GM23248 (cell line): ENCODE results near the gene RASAL2.

Experiments used
- EZH2 ChIP-seq: fragments of 200-600 bp; sonication (generic); IDR thresholded peaks from 2 replicates; pipeline ENCODE4 v1.6.1; 2018; ENCODE audit warnings: antibody characterized with exemption, mild to moderate bottlenecking; ENCODE audit not compliant: insufficient read depth, poor library complexity, severe bottlenecking
- EZH2phosphoT487 ChIP-seq: fragments of 200-600 bp; sonication (generic); IDR thresholded peaks from 2 replicates; pipeline ENCODE4 v1.6.1; 2018; ENCODE audit warnings: antibody characterized with exemption, moderate library complexity, mild to moderate bottlenecking, low read depth; ENCODE audit not compliant: insufficient read depth

DNA sequence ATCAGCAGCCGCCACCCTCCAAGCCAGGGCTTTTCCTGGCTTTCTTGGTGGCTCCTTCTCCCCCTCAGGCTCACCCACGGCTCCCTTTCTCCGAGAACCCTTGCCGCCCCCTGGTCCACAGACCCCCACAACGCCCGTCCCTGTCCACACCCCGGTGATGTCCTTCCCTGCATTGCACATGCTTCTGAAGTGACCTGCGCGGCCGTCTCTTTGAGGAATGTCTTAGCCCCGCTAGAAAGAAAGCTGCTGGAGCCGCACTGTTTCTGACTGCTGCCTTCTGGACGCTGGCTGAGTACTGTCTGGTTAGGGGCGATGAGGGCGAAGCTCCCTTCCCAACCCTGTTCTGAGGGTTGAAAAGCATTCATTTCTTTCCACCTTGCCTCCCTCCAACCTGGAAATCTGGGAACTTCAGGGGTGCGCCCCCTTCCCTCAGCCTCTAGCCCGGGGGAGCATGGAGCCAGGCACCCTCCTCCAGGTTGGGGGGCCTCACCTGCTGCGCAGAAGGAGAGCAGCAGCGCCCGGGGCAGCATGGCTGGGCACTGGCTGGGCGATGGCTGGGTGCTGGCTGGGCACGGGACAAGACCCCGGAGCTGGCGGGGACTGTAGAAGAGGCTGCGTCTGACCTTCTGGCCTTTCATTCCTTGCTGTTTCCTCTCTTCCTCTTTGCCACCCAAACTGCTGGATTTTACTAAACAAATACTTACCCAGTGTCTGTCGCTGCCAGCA is 402.7 kb downstream of the RASAL2 start, which contains the start of gene CLEC20A:
- TF ChIP-seq EZH2phosphoT487 (no peak), EZH2 (no peak)
